ENCODE data around the gene ABCB4.

Gene ABCB4

GRCh38 chr7:87475359-87476178 is at the start of gene ABCB4:
TSS of gene ABCB4 (minus strand) at chr7:87475680. CDS start at chr7:87475465, 215 bp downstream.
- no peak for DNase-seq (ENCODE audit: low read depth)

GRCh38 chr7:87518735-87519134 is 43.3 kb upstream of the ABCB4 start:
- no peak for DNase-seq (ENCODE audit: low read depth)

GRCh38 chr7:87517891-87518290 is 42.4 kb upstream of the ABCB4 start:
- DNase-seq (ENCODE audit: low read depth), result no peak

GRCh38 chr7:87517136-87517815 is 41.8 kb upstream of the ABCB4 start:
- no peak for DNase-seq (ENCODE audit: low read depth)

GRCh38 chr7:87513735-87514335 is 38.4 kb upstream of the ABCB4 start:
- DNase-seq (ENCODE audit: low read depth), result no peak

GRCh38 chr7:87512906-87513305 is 37.4 kb upstream of the ABCB4 start:
- no peak for DNase-seq (ENCODE audit: low read depth)

- DNase-seq (ENCODE audit: low read depth), result no peak
These were observed 36.0 kb upstream of the ABCB4 start for GRCh38 chr7:87511510-87511909.

- DNase-seq (ENCODE audit: low read depth), result no peak
These were observed 35.0 kb upstream of the ABCB4 start for GRCh38 chr7:87510411-87510875.

- DNase-seq (ENCODE audit: low read depth), result no peak
These were observed 32.0 kb upstream of the ABCB4 start for GRCh38 chr7:87507446-87507845.

- no peak for DNase-seq (ENCODE audit: low read depth)
These were observed 31.0 kb upstream of the ABCB4 start for GRCh38 chr7:87506246-87507180.

GRCh38 chr7:87505557-87506245 is 30.2 kb upstream of the ABCB4 start:
- no peak for DNase-seq (ENCODE audit: low read depth)

- DNase-seq (ENCODE audit: low read depth), result no peak
These were observed 29.6 kb upstream of the ABCB4 start for GRCh38 chr7:87505122-87505521.

- no peak for DNase-seq (ENCODE audit: low read depth)
These were observed 24.0 kb upstream of the ABCB4 start for GRCh38 chr7:87499494-87499893.

GRCh38 chr7:87498893-87499292 is 23.4 kb upstream of the ABCB4 start:
- DNase-seq (ENCODE audit: low read depth), result no peak

- no peak for DNase-seq (ENCODE audit: low read depth)
These were observed 22.0 kb upstream of the ABCB4 start for GRCh38 chr7:87497482-87497881.

GRCh38 chr7:87495366-87495765 is 19.9 kb upstream of the ABCB4 start:
- no peak for DNase-seq (ENCODE audit: low read depth)

GRCh38 chr7:87494454-87494853 is 19.0 kb upstream of the ABCB4 start:
- DNase-seq (ENCODE audit: low read depth), result no peak

- no peak for DNase-seq (ENCODE audit: low read depth)
These were observed 7.7 kb upstream of the ABCB4 start for GRCh38 chr7:87483131-87483530.

GRCh38 chr7:87482115-87482514 is 6.6 kb upstream of the ABCB4 start:
- no peak for DNase-seq (ENCODE audit: low read depth)

- no peak for DNase-seq (ENCODE audit: low read depth)
These were observed 4.9 kb upstream of the ABCB4 start for GRCh38 chr7:87480386-87480785.

- DNase-seq (ENCODE audit: low read depth), result no peak
These were observed 4.5 kb upstream of the ABCB4 start for GRCh38 chr7:87479951-87480350.
